Measurements from ENCODE around the gene PPM1H. TPM values are rescaled to one million over a fixed set of nuclear protein-coding genes. Genes with fewer than 3 reads are reported as not detected.

PPM1H gene
- total RNA-seq, 2 donors from 2014 or later, result 27.0 to 46.9 TPM

DNA sequence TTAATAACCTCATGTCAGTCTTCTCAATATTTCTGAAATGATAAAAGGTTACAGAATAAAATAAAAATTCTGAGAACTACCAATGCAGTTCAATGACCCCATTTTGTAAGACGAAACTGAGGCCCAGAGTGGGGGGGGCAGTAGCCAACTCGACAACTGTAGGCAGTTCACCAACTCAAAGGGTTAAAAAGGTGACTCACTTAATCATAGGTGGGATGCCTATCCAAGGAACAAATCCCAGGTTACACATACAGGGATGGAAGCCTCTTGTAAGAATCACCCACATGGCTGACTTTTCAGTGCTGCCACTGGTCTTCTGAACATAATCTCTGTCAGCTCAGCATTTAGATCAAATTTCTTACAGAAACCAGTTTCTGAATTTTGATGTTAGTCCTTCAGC lies 10.9 kb downstream of the PPM1H start:
- no peak for DNase-seq (ENCODE audit: low spot score)
- Histone ChIP-seq H3K27ac (no peak overlapping the region), H3K4me3 (no peak overlapping the region), H3K9me3 (no peaks in the 10 kb centered on the region), H3K4me1 (replicated peaks) (peaks cover 3% of the 10 kb centered on the region), H3K36me3 (no peaks in the 10 kb centered on the region), H3K27me3 (replicated peaks; ENCODE audit: insufficient read depth) (no peaks in the 10 kb centered on the region)
- intact Hi-C loops (cut with DNase I), result no loop called here
- WGBS, result 79% methylated on average over 2 of the region's 2 CpGs
- TF ChIP-seq, protein P1, sequence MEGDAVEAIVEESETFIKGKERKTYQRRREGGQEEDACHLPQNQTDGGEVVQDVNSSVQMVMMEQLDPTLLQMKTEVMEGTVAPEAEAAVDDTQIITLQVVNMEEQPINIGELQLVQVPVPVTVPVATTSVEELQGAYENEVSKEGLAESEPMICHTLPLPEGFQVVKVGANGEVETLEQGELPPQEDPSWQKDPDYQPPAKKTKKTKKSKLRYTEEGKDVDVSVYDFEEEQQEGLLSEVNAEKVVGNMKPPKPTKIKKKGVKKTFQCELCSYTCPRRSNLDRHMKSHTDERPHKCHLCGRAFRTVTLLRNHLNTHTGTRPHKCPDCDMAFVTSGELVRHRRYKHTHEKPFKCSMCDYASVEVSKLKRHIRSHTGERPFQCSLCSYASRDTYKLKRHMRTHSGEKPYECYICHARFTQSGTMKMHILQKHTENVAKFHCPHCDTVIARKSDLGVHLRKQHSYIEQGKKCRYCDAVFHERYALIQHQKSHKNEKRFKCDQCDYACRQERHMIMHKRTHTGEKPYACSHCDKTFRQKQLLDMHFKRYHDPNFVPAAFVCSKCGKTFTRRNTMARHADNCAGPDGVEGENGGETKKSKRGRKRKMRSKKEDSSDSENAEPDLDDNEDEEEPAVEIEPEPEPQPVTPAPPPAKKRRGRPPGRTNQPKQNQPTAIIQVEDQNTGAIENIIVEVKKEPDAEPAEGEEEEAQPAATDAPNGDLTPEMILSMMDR (IDR thresholded peaks at IDR 0.05), result no peak

DNA sequence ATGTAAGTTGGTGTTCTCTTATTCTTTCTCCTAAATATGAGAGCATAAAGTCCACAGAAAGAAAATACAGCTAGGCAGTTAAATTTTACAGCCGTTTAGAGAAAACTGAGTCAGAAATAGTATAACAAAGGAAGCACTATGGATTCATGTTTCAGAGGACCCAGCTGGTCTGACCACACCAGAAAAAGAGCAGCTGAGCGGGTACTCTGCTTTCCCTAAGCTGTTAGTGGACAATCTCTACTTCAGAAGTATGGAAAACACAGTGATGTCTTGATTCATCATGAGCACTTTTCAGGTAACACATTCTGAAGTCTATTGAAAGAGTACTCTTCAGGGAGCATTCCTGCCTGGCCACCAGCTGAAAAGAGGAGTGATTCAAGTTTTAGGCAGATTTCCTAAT lies 12.4 kb downstream of the PPM1H start:
- TF ChIP-seq, protein P1 (IDR thresholded peaks at IDR 0.05), result no peak
- TF ChIP-seq POLR2A (IDR thresholded peaks at IDR 0.05) (no peak), POLR2AphosphoS5 (IDR thresholded peaks at IDR 0.05) (no peak)
- no peaks in the 10 kb centered on the region for H3K36me3 ChIP-seq
- DNase-seq (ENCODE audit: low spot score), result no peak
- peak overlapping the region in 1 of 2 donors; percentile 26 for H3K27ac ChIP-seq
- WGBS, result 27% methylated on average over 2 of the region's 2 CpGs
- H3K9me3 ChIP-seq, result no peaks in the 10 kb centered on the region
- peaks cover 3% of the 10 kb centered on the region for H3K4me1 ChIP-seq (replicated peaks)
- intact Hi-C loops (cut with DNase I), result no loop called here
- H3K27me3 ChIP-seq (replicated peaks; ENCODE audit: insufficient read depth), result no peaks in the 10 kb centered on the region
- no peak overlapping the region for H3K4me3 ChIP-seq

DNA sequence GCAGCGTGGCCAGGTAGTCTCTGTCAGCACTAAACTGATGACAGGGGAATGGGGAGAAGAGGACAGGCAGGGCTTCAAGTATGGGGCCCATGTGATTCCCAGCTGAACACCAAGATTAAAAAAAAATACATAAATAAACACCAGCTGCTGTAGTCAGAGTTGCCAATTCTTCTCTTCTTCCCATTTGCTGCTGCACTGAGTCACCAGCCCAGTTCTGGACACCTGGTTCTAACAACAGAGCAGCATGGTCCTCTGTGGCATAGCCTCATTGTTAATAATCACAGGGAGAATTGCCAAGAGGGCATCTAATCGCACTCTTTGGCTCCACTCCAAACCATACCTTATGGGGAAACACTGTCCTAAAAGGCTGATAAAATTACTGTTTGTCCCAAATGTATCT lies 15.1 kb downstream of the PPM1H start:
- 38% methylated on average over 2 of the region's 2 CpGs for WGBS
- Histone ChIP-seq H3K27ac (peak overlapping the region in 1 of 2 donors; percentile 26), H3K4me3 (no peak overlapping the region), H3K4me1 (replicated peaks) (no peaks in the 10 kb centered on the region), H3K27me3 (replicated peaks; ENCODE audit: insufficient read depth) (no peaks in the 10 kb centered on the region), H3K9me3 (no peaks in the 10 kb centered on the region), H3K36me3 (no peaks in the 10 kb centered on the region)
- intact Hi-C loops (cut with DNase I), result no loop called here
- no peak for DNase-seq (ENCODE audit: low spot score)
- TF ChIP-seq POLR2A (IDR thresholded peaks at IDR 0.05), result no peak
- TF ChIP-seq POLR2AphosphoS5 (IDR thresholded peaks at IDR 0.05), result peak; percentile 44

DNA sequence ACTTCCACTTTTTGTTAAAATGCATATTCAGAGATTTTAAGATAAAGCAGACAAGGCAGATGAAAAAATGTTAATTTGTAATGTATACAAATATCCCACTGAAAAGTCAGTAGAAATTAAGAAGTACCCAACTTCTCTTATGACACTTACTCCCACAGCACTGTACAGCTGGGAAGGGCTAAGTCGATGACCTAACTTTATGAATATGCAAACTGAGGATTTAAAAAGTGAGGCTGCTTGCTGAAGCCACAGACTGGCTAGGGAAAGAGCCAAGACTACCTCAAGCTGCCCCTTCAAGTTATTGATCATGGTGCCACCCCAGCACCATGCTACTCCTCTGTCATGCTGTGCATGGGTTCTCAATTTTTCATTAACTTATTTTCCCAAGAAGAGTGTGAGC lies 17.0 kb downstream of the PPM1H start:
- WGBS, result 54% methylated on average over 1 of the region's 1 CpG
- Histone ChIP-seq H3K4me1 (replicated peaks) (no peaks in the 10 kb centered on the region), H3K27ac (no peak overlapping the region), H3K36me3 (no peaks in the 10 kb centered on the region), H3K27me3 (replicated peaks; ENCODE audit: insufficient read depth) (no peaks in the 10 kb centered on the region), H3K4me3 (no peak overlapping the region), H3K9me3 (no peaks in the 10 kb centered on the region)
- no peak for DNase-seq (ENCODE audit: low spot score)
- TF ChIP-seq, protein P1 (IDR thresholded peaks at IDR 0.05), result no peak
- no peak for TF ChIP-seq POLR2AphosphoS5 (IDR thresholded peaks at IDR 0.05)
- TF ChIP-seq POLR2A (IDR thresholded peaks at IDR 0.05), result no peak
- intact Hi-C loops (cut with DNase I), result no loop called here

DNA sequence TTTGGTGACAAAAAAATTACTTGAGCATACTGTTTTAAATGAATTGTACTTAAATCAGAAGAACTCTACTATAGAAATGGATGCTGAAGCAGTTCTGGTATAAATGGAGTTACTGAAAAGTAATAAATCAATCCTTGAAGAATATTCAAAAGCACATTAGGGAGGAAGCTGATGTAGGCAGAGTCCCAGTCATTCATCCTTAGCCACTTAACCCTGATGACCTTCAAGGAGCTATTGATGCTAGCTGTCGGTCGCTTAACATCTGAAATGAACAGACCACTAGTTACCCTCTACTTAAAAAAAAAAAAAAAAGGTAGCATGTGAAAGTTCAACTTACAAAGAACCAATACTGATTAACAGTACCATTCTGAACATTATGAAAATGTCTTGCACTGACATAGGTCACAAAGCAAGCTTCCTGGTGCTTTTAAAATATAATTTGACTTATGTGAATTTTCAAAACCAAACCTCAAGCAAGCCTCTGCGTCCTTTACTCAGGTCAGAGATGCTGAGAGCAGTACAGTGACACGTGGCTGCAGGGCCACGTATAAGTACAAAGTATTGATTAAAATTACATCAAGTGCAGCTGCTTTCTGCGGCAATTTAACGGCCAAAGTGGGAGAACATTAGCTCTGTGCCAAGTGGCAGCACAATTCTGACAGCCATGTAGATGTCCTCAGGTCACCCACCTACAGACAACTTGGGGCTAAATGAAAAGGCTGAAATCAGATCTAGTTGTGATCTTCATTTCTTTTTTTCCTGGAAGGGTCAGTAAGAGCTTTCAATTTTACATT lies 18.1 kb downstream of the PPM1H start:
- Histone ChIP-seq H3K9me3 (no peaks in the 10 kb centered on the region), H3K4me1 (replicated peaks) (no peaks in the 10 kb centered on the region), H3K27ac (no peak overlapping the region), H3K4me3 (no peak overlapping the region), H3K27me3 (replicated peaks; ENCODE audit: insufficient read depth) (no peaks in the 10 kb centered on the region), H3K36me3 (no peaks in the 10 kb centered on the region)
- intact Hi-C loops (cut with DNase I), result no loop called here
- TF ChIP-seq, protein P1 (IDR thresholded peaks at IDR 0.05), result no peak
- no peak for TF ChIP-seq POLR2A (IDR thresholded peaks at IDR 0.05)
- no peak for TF ChIP-seq POLR2AphosphoS5 (IDR thresholded peaks at IDR 0.05)
- DNase-seq (ENCODE audit: low spot score), result no peak
- 86% methylated on average over 7 of the region's 7 CpGs for WGBS

Measured in prostate gland (tissue), 2 donors.